SK-N-SH (cell line): ENCODE data around the gene MRPS27.

ENCODE experiments used
- ELF1 ChIP-seq: IDR thresholded peaks from 2 replicates; pipeline ENCODE4 v1.4.0; 2012
- IRF3 ChIP-seq: fragments of 150-350 bp; IDR thresholded peaks from 2 replicates; pipeline ENCODE4 v1.6.1; 2016; ENCODE audit warnings: mild to moderate bottlenecking, low read depth, low read length
- TAF1 ChIP-seq: IDR thresholded peaks from 2 replicates; pipeline ENCODE4 v1.6.1; 2012; ENCODE audit warnings: low read depth, mild to moderate bottlenecking, low read length, moderate library complexity, borderline replicate concordance

DNA sequence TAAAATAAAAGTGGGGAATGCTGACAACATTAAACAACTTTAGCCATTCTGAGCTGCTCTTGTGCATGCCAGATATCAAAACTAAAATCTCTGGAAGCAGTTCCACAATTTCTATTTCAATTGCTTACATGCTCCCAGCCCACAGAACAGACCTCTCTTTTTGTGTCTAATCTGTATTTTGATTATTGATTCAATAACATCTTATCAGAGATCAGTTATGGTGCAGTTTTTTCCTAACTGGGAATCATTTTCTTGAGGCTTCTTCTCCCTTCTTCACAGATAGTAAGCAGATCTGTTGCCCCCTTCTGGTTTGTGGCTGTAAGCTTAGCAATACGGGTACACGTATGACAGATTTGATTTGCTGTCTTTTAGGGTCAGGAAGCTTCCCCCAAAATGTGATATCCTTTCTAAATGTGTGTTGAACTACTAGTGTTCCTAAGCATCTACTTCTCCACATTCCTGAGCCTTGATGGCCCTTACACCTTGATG, 39.4 kb downstream of the MRPS27 start:
- TF ChIP-seq ELF1 (no peak), IRF3 (no peak), TAF1 (no peak)
